Thoracic aorta (tissue), 2 donors: ENCODE data around the gene SLC39A5. TPM values are rescaled to one million over a fixed set of nuclear protein-coding genes. Genes with fewer than 3 reads are reported as not detected.
"Not testable (repeated sequence)": the region's sequence is repeated elsewhere in the genome, so short reads cannot be mapped to it uniquely, and the experiment has no call there.

Source experiments
- ATAC-seq: fragments of 150-250 bp; one replicate; pipeline ENCODE4 v1.8.0; 2017; ENCODE audit warnings: low read depth; ENCODE audit not compliant: insufficient number of reproducible peaks, low FRiP score
- DNase-seq: peaks from one replicate; pipeline ENCODE4 v3.0.0-alpha.2; 2020; ENCODE audit warnings: low spot score
- H3K27ac ChIP-seq, 2 donors: fragments of 200-600 bp; sonication (generic); 1 replicate in 1 of 2; 2 replicates in 1 of 2; pipeline ENCODE4 v1.5.1; 2016; ENCODE audit warnings: mild to moderate bottlenecking in 2 of 2, moderate library complexity in 2 of 2
- H3K27me3 ChIP-seq: fragments of 200-600 bp; sonication (generic); replicated peaks from 2 replicates; pipeline ENCODE4 v1.6.0; 2016; ENCODE audit warnings: mild to moderate bottlenecking; ENCODE audit not compliant: insufficient read depth
- H3K36me3 ChIP-seq: fragments of 200-600 bp; sonication (generic); one replicate; pipeline ENCODE4 v1.5.1; 2016
- H3K4me1 ChIP-seq, 2 donors: fragments of 200-600 bp; sonication (generic); 1 replicate in 1 of 2; 2 replicates in 1 of 2; pipeline versions ENCODE4 v1.5.1 to v1.6.0; 2016; ENCODE audit warnings: low read depth in 2 of 2, mild to moderate bottlenecking in 1 of 2; ENCODE audit not compliant: control insufficient read depth in 1 of 2
- H3K4me3 ChIP-seq: fragments of 200-600 bp; sonication (generic); 2 replicates; pipeline ENCODE4 v1.5.1; 2016; ENCODE audit warnings: mild to moderate bottlenecking
- H3K9me3 ChIP-seq: fragments of 200-600 bp; sonication (generic); 2 replicates; pipeline ENCODE4 v1.5.1; 2016
- total RNA-seq, 2 donors: library from RNA; depleted of rRNA; stranded (reverse); fragments of >200 nt; gene quantifications; one replicate each; pipeline versions ENCODE4 v1.1.0 to v1.2.3, GENCODE V29; 2016
- TF ChIP-seq, protein P1 (sequence below): fragments of 200-600 bp; sonication (generic); IDR thresholded peaks from one replicate; pipeline ENCODE4 v1.5.1; 2019; ENCODE audit warnings: antibody characterized with exemption

SLC39A5 gene
- total RNA-seq, 2 donors from 2014 or later = not detected

DNA sequence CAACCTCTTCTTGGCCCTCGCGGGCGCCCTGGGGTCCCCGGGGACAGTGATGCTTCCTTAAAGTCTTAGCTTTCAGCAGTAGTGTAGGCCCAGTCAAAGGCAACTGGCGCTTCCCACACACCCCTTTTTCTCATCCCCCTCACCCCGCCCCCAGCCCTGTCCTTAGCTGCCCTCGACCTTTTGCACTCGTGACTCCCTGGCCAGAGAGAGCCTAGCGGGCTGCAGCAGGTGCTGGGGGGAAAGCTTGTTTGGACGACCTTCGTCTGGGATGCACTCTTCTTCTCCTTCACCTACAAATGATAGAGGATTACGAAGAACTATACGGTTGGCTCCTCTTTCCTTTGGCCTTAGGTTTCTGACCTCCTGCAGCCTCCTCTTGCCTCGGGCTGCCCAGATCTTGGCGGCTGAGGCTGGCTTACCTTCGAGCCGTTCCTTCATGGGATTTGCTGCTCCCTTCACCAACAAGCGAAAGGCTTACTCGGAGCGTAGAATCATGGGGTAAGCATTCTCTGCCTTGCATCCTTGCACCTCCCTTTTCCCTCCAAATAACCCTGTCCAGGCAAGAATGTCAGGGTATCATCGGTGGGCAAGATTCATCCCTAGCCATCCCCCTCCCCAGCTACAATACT lies 37.7 kb downstream of the SLC39A5 start:
- TF ChIP-seq, protein P1, sequence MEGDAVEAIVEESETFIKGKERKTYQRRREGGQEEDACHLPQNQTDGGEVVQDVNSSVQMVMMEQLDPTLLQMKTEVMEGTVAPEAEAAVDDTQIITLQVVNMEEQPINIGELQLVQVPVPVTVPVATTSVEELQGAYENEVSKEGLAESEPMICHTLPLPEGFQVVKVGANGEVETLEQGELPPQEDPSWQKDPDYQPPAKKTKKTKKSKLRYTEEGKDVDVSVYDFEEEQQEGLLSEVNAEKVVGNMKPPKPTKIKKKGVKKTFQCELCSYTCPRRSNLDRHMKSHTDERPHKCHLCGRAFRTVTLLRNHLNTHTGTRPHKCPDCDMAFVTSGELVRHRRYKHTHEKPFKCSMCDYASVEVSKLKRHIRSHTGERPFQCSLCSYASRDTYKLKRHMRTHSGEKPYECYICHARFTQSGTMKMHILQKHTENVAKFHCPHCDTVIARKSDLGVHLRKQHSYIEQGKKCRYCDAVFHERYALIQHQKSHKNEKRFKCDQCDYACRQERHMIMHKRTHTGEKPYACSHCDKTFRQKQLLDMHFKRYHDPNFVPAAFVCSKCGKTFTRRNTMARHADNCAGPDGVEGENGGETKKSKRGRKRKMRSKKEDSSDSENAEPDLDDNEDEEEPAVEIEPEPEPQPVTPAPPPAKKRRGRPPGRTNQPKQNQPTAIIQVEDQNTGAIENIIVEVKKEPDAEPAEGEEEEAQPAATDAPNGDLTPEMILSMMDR = no peak
- peak overlapping the region; percentile 95 to 98 for H3K27ac ChIP-seq
- ATAC-seq = no peak
- H3K9me3 ChIP-seq = no peaks in the 10 kb centered on the region
- no peak for DNase-seq
- H3K36me3 ChIP-seq = peaks cover 3% of the 10 kb centered on the region
- peak overlapping the region; percentile 98 for H3K4me3 ChIP-seq
- no peaks in the 10 kb centered on the region for H3K27me3 ChIP-seq
- peaks cover 10 to 23% of the 10 kb centered on the region in 2 donors for H3K4me1 ChIP-seq

DNA sequence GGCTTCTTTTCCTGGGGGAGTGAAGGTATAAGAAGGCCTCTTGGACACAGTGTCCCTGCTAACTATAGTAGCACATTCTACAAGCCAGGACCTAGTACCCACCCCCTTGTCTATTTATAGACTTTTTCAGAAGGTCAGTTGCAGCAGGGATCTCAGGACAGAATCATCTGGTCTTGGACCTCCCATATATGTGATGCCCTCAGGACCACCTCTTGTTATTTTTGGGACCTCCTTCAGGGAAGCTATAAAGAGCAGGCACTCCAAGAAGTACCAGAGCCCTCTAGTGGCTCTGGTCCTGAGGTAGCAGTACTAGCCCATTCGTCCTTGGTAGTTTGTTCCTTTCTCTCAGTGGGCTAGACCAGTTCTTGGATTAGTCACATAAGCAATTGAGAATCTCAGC lies 41.2 kb downstream of the SLC39A5 start:
- Histone ChIP-seq H3K9me3 (no peaks in the 10 kb centered on the region), H3K27me3 (no peaks in the 10 kb centered on the region), H3K4me3 (no peak overlapping the region), H3K27ac (peak overlapping the region; percentile 10 to 45), H3K36me3 (peaks cover 32% of the 10 kb centered on the region), H3K4me1 (peaks cover 10 to 23% of the 10 kb centered on the region in 2 donors)
- TF ChIP-seq, protein P1 = peak; percentile 36
- ATAC-seq (no peak), DNase-seq (no peak)

DNA sequence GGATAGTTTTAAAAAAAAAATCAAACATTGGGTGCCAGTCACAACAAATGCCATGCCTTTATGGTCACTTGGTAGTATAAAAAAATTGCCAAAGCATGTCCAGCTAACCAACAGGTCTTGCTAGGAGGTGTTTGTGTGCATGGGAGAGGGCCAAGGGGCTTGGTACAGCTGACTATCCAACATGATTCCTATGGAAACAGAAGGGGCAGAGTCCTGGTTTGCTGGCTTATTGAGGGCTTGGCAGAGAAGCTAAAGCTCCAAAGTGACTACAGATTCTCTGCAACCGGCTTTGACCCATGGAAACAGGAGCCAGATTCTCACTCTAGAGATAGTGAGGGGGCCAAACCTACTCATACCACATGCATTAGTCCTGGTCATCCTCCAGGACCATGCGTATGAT lies 42.6 kb downstream of the SLC39A5 start:
- DNase-seq, H3K27me3 ChIP-seq, ATAC-seq, H3K27ac ChIP-seq, H3K4me3 ChIP-seq, H3K9me3 ChIP-seq: not testable (repeated sequence)
- Histone ChIP-seq H3K36me3 (peaks cover 41% of the 10 kb centered on the region), H3K4me1 (peaks cover 5 to 21% of the 10 kb centered on the region in 2 donors)

DNA sequence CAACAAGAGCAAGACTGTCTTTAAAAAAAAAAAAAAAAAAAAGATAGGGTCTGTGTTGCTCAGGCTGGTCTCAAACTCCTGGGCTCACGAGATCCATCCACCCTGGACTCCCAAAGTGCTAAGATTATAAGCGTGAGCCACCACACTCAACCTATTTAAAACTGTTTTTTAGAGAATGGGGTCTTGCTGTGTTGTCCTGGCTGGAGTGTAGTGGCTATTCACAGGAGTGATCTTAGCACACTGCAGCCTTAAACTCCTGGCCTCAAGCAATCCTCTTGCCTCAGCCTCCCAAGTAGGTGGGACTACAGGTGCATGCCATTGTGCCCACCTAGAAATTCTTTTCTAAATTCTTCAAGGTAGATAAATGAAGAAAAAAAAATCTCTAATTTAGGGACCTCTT lies 44.4 kb downstream of the SLC39A5 start:
- no peak for DNase-seq
- no peak overlapping the region for H3K4me3 ChIP-seq
- TF ChIP-seq, protein P1 = no peak
- peaks cover 0 to 16% of the 10 kb centered on the region in 2 donors for H3K4me1 ChIP-seq
- H3K9me3 ChIP-seq = no peaks in the 10 kb centered on the region
- peaks cover 52% of the 10 kb centered on the region for H3K36me3 ChIP-seq
- H3K27me3 ChIP-seq = no peaks in the 10 kb centered on the region
- no peak for ATAC-seq
- H3K27ac ChIP-seq = no peak overlapping the region

DNA sequence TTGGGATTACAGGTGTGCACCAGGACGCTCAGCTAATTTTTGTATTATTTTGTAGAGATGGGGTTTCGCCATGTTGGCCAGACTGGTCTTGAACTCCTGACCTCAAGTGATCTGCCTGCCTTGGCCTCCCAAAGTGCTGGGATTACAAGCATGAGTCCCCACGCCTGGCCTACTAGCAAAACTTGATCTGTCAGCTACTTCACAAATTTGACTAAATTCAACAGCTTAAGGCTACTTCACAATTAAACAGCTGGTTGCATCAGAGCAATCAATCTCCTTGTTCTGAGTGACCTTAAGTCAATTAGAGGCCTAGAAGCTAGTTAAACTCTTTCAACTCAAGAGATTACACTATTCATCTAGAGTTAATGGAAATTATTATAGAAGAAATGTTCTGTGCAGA lies 49.1 kb downstream of the SLC39A5 start:
- no peak for DNase-seq
- TF ChIP-seq, protein P1 = no peak
- H3K9me3 ChIP-seq = no peaks in the 10 kb centered on the region
- H3K36me3 ChIP-seq = peaks cover 71% of the 10 kb centered on the region
- ATAC-seq = no peak
- no peaks in the 10 kb centered on the region for H3K4me1 ChIP-seq
- no peak overlapping the region for H3K27ac ChIP-seq
- H3K4me3 ChIP-seq = no peak overlapping the region
- no peaks in the 10 kb centered on the region for H3K27me3 ChIP-seq

DNA sequence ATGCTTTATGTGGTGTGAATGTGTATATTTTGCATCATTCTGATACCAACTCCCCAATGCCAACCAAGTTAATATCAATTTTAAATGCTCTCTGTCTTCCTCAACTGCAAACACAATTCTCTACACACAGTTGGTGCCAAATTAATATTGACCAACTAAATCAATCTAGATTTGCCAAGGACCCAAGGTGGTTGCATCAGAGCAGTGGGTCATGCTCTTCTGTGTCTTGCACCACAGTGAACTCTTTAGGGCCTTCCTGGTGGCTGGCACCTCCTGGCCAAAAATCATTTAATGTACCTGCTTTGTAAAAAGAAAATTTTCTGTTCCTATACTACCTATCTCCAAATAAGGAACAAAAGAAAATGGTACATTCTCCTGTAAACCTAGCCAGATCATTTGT lies 51.0 kb downstream of the SLC39A5 start:
- Histone ChIP-seq H3K4me1 (no peaks in the 10 kb centered on the region), H3K36me3 (peaks cover 61% of the 10 kb centered on the region), H3K27ac (no peak overlapping the region), H3K27me3 (no peaks in the 10 kb centered on the region), H3K4me3 (no peak overlapping the region), H3K9me3 (no peaks in the 10 kb centered on the region)
- DNase-seq = no peak
- ATAC-seq = no peak
- TF ChIP-seq, protein P1 = no peak
